HepG2 (cell line): ENCODE measurements around the gene UQCC5. TPM values are rescaled to one million over a fixed set of nuclear protein-coding genes. Genes with fewer than 3 reads are reported as not detected.

ENCODE experiments used
- ATAC-seq: fragments of 200-7000 bp; cut with Tn5 transposase; 3 replicates; pipeline ENCODE4 v1.9.1; 2020; ENCODE audit warnings: mild to moderate bottlenecking, moderate library complexity
- BruUV-seq: library from RNA; stranded (reverse); fragments of 400-500 nt; replicated peaks from 2 replicates; lab custom pipeline; 2021; lab: Mats Ljungman, UMichigan
- CTCF ChIA-PET: fragments of 300-600 bp; formaldehyde crosslinking; extraction: SDS; loops from one replicate; lab custom pipeline; 2021; ENCODE audit warnings: low total read pairs, inconsistent platforms, low intra/inter-chr PET ratio; lab: Yijun Ruan, JAX
- POLR2A ChIA-PET: fragments of 350-600 bp; sonication (Branson Sonifier 250); formaldehyde crosslinking; loops from one replicate; lab custom pipeline; 2020; ENCODE audit warnings: antibody characterized with exemption, inconsistent platforms; lab: Yijun Ruan, JAX
- DNase-seq: peaks from one replicate; pipeline ENCODE4 v3.0.0-alpha.2; 2015; ENCODE audit warnings: low spot score
- FAIRE-seq: peaks from 3 replicates; lab custom pipeline; 2011; peaks lifted over from hg19 to GRCh38; lab: Jason Lieb, UNC
- H2AFZ ChIP-seq: one replicate; pipeline ENCODE4 v1.6.1; 2011; ENCODE audit warnings: low read length, inconsistent platforms
- H3K27ac ChIP-seq: fragments of 300-600 bp; 3 replicates; pipeline ENCODE4 v1.8.0; 2011; ENCODE audit warnings: mixed run types, mild to moderate bottlenecking, mixed read lengths, low read length, inconsistent platforms; ENCODE audit not compliant: insufficient read depth; ENCODE audit errors: extremely low read length
- H3K27me3 ChIP-seq, 2 experiments: fragments of 200-600 bp in 1 of 2; 2 replicates in 1 of 2; 3 replicates in 1 of 2; pipeline versions ENCODE4 v1.6.0 to v1.8.0; 2011; ENCODE audit warnings: low read length in 2 of 2, mild to moderate bottlenecking in 2 of 2, moderate library complexity in 2 of 2, inconsistent platforms in 1 of 2; ENCODE audit not compliant: insufficient read depth in 2 of 2, control insufficient read depth in 1 of 2
- H3K36me3 ChIP-seq, 2 experiments: fragments of 200-600 bp in 1 of 2; replicated peaks in 1 of 2; 2 replicates in 1 of 2; 3 replicates in 1 of 2; pipeline versions ENCODE4 v1.5.1 to v1.8.0; 2011; ENCODE audit warnings: low read length in 2 of 2, inconsistent platforms in 1 of 2; ENCODE audit not compliant: insufficient read depth in 2 of 2, control insufficient read depth in 1 of 2
- H3K4me1 ChIP-seq: 2 replicates; pipeline ENCODE4 v1.5.1; 2012; ENCODE audit warnings: low read length, inconsistent platforms; ENCODE audit not compliant: insufficient read depth
- H3K4me2 ChIP-seq: 2 replicates; pipeline ENCODE4 v1.6.0; 2011; ENCODE audit warnings: low read depth, low read length, inconsistent platforms
- H3K4me3 ChIP-seq, 3 experiments: fragments of 200-600 bp in 1 of 3; sonication (generic), shearing (Covaris generic) in 1 of 3; replicated peaks in 1 of 3; 2 replicates each; pipeline ENCODE4 v1.5.1; 2011 to 2016; ENCODE audit warnings: low read length in 3 of 3, inconsistent platforms in 2 of 3, low read depth in 2 of 3, mild to moderate bottlenecking in 2 of 3, control low read depth in 1 of 3, mixed read lengths in 1 of 3; ENCODE audit not compliant: insufficient read depth in 1 of 3
- H3K79me2 ChIP-seq: one replicate; pipeline ENCODE4 v1.6.1; 2011; ENCODE audit warnings: low read length, inconsistent platforms; ENCODE audit not compliant: insufficient read depth
- H3K9ac ChIP-seq: 2 replicates; pipeline ENCODE4 v1.6.0; 2011; ENCODE audit warnings: mild to moderate bottlenecking, low read depth, low read length, inconsistent platforms; ENCODE audit not compliant: insufficient read depth
- H3K9me3 ChIP-seq: 2 replicates; pipeline ENCODE4 v1.5.1; 2012; ENCODE audit warnings: mild to moderate bottlenecking, low read length
- H4K20me1 ChIP-seq: 2 replicates; pipeline ENCODE4 v1.6.0; 2011; ENCODE audit warnings: inconsistent platforms, mild to moderate bottlenecking, low read length, moderate library complexity; ENCODE audit not compliant: insufficient read depth
- ATRX ChIP-seq: sonication (generic); formaldehyde crosslinking; IDR thresholded peaks from 2 replicates; pipeline ENCODE4 v1.4.0; 2020; ENCODE audit warnings: missing genetic modification reagents, borderline replicate concordance
- GLI4 ChIP-seq: sonication (generic); formaldehyde crosslinking; IDR thresholded peaks from 2 replicates; pipeline ENCODE4 v1.5.1; 2020; ENCODE audit warnings: missing genetic modification reagents, mild to moderate bottlenecking, moderate library complexity, borderline replicate concordance
- KAT2B ChIP-seq: fragments of 150-350 bp; IDR thresholded peaks from 2 replicates; pipeline ENCODE4 v1.6.1; 2014; ENCODE audit warnings: low read depth, low read length, borderline replicate concordance
- KAT8 ChIP-seq: IDR thresholded peaks from 2 replicates; pipeline ENCODE4 v1.6.1; 2016; ENCODE audit warnings: missing genetic modification reagents, missing compliant biosample characterization
- KLF6 ChIP-seq: IDR thresholded peaks from 2 replicates; pipeline ENCODE4 v1.8.0; 2016; ENCODE audit warnings: missing biosample characterization, missing genetic modification reagents
- RAD21 ChIP-seq: fragments of 450-650 bp; formaldehyde crosslinking; IDR thresholded peaks from 2 replicates; pipeline ENCODE4 v1.5.0; 2020; ENCODE audit warnings: mild to moderate bottlenecking
- TCF12 ChIP-seq, 2 experiments: fragments of 450-650 bp in 1 of 2; sonication (generic) in 1 of 2; formaldehyde crosslinking in 1 of 2; IDR thresholded peaks; 2 replicates each; pipeline versions ENCODE4 v1.6.1 to v1.8.0; 2017 to 2022; ENCODE audit warnings: antibody characterized with exemption in 1 of 2, mild to moderate bottlenecking in 1 of 2, missing genetic modification reagents in 1 of 2, moderate library complexity in 1 of 2
- ZFP82 ChIP-seq: sonication (generic); formaldehyde crosslinking; IDR thresholded peaks from 2 replicates; pipeline ENCODE4 v1.5.1; 2020; ENCODE audit warnings: mild to moderate bottlenecking, missing genetic modification reagents, borderline replicate concordance
- ZFYVE20 ChIP-seq: sonication (generic); formaldehyde crosslinking; IDR thresholded peaks from 2 replicates; pipeline ENCODE4 v1.8.0; 2023; ENCODE audit warnings: low read depth, mild to moderate bottlenecking, moderate library complexity, missing genetic modification reagents, borderline replicate concordance
- ZKSCAN1 ChIP-seq: fragments of 150-350 bp; IDR thresholded peaks from 2 replicates; pipeline ENCODE4 v1.6.1; 2014; ENCODE audit warnings: low read length
- ZNF136 ChIP-seq: sonication (generic); formaldehyde crosslinking; IDR thresholded peaks from 2 replicates; pipeline ENCODE4 v1.8.1; 2022; ENCODE audit warnings: low read depth, mild to moderate bottlenecking, moderate library complexity, missing genetic modification reagents
- ZNF276 ChIP-seq: sonication (generic); formaldehyde crosslinking; IDR thresholded peaks from 2 replicates; pipeline ENCODE4 v1.4.0; 2020; ENCODE audit warnings: mild to moderate bottlenecking, low read depth, missing genetic modification reagents
- ZNF549 ChIP-seq: sonication (generic); formaldehyde crosslinking; IDR thresholded peaks from 2 replicates; pipeline ENCODE4 v1.5.0; 2020; ENCODE audit warnings: missing genetic modification reagents
- ZNF580 ChIP-seq: IDR thresholded peaks from 2 replicates; pipeline ENCODE4 v1.6.1; 2016; ENCODE audit warnings: low read depth, borderline replicate concordance
- ZNF674 ChIP-seq: sonication (generic); formaldehyde crosslinking; IDR thresholded peaks from 2 replicates; pipeline ENCODE4 v1.5.0; 2020; ENCODE audit warnings: low read depth, mild to moderate bottlenecking, missing genetic modification reagents
- WGBS: methylation state at CpG from one replicate; pipeline ENCODE4 v1.1.6; 2017; ENCODE audit warnings: low lambda C conversion rate; 5-methylcytosine and 5-hydroxymethylcytosine counted together
- in situ Hi-C: cut with HindIII; loops from 2 replicates; pipeline ENCODE4 v1.10.0; 2017; ENCODE audit warnings: low pct_unique_long_range_greater_than_20kb; ENCODE audit not compliant: extremely low pct_ligation_motif_present
- intact Hi-C: fragments of 100-400 bp; cut with micrococcal nuclease; formaldehyde crosslinking; loops from one replicate; pipeline ENCODE4 v1.10.0; 2022; ENCODE audit not compliant: unreplicated experiment
- polyA plus RNA-seq, 8 experiments: library from polyadenylated mRNA; depleted of rRNA in 3 of 8; stranded (reverse) in 7 of 8; unstranded in 1 of 8; fragments of >200 nt; fragmentation: Illumina TruSeq in 4 of 8; extraction: Trizol in 4 of 8; gene quantifications; 2 replicates each; pipeline versions ENCODE4 v1.2.1 to v1.2.3, GENCODE V29; 2011 to 2016; ENCODE audit warnings: low read depth in 4 of 8, missing spikeins in 1 of 8, mixed read lengths in 1 of 8; ENCODE audit not compliant: insufficient read depth in 1 of 8
- total RNA-seq, 5 experiments: library from RNA; depleted of rRNA; stranded (reverse); fragments of >200 nt; fragmentation: Illumina TruSeq; extraction: Trizol; gene quantifications; 2 replicates each; pipeline ENCODE4 v1.2.3, GENCODE V29; 2016; ENCODE audit warnings: low read depth in 1 of 5
- TF ChIP-seq, protein P1 (sequence below): sonication (generic); formaldehyde crosslinking; conservative IDR thresholded peaks from 2 replicates; pipeline ENCODE4 v1.8.0; 2022; ENCODE audit warnings: missing genetic modification reagents

Gene UQCC5
- total and polyA plus RNA-seq, 2 of the 13 experiments (the other 11 are each of a cell fraction or from before 2014, with no cell fraction given) = 15.4 to 29.5 TPM

- Histone ChIP-seq H3K27ac (no peak overlapping the region), H3K4me1 (no peaks in the 10 kb centered on the region), H3K4me3 (no peak overlapping the region), H3K36me3 (peaks cover 3 to 20% of the 10 kb centered on the region in 2 experiments; a peak in 3 of 5 replicates), H2AFZ (no peak overlapping the region), H3K4me2 (no peak overlapping the region), H3K79me2 (no peaks in the 10 kb centered on the region), H3K9me3 (no peaks in the 10 kb centered on the region), H4K20me1 (no peaks in the 10 kb centered on the region), H3K9ac (no peak overlapping the region)
- WGBS = 100% methylated on average over 2 of the region's 2 CpGs
- FAIRE-seq = no peak
- BruUV-seq = no TSS peak
- ChIA-PET POLR2A (no interaction called here), CTCF (no interaction called here)
- no peak for DNase-seq
- ATAC-seq = no peak
- intact Hi-C loops (no loop called here), in situ Hi-C loops (no loop called here)
- TF ChIP-seq ZNF674 = no peak
- no peak for TF ChIP-seq ZKSCAN1
- TF ChIP-seq, protein P1, sequence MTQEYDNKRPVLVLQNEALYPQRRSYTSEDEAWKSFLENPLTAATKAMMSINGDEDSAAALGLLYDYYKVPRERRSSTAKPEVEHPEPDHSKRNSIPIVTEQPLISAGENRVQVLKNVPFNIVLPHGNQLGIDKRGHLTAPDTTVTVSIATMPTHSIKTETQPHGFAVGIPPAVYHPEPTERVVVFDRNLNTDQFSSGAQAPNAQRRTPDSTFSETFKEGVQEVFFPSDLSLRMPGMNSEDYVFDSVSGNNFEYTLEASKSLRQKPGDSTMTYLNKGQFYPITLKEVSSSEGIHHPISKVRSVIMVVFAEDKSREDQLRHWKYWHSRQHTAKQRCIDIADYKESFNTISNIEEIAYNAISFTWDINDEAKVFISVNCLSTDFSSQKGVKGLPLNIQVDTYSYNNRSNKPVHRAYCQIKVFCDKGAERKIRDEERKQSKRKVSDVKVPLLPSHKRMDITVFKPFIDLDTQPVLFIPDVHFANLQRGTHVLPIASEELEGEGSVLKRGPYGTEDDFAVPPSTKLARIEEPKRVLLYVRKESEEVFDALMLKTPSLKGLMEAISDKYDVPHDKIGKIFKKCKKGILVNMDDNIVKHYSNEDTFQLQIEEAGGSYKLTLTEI (CRISPR knock-in tag) = no peak
- no peak for TF ChIP-seq KAT8 (CRISPR knock-in tag)
- no peak for TF ChIP-seq ZNF549
- no peak for TF ChIP-seq KLF6 (CRISPR knock-in tag)
- no peak for TF ChIP-seq TCF12 (IDR thresholded peaks at IDR 0.05)
- TF ChIP-seq TCF12 (CRISPR knock-in tag; IDR thresholded peaks at IDR 0.05) = no peak
- TF ChIP-seq ZNF276 (CRISPR knock-in tag) = no peak
- TF ChIP-seq ZFP82 (CRISPR knock-in tag) = no peak
- no peak for TF ChIP-seq GLI4 (CRISPR knock-in tag)
- TF ChIP-seq ZFYVE20 (CRISPR knock-in tag) = no peak
- TF ChIP-seq ZNF580 = no peak
- TF ChIP-seq RAD21 (CRISPR knock-in tag) = no peak
- no peak for TF ChIP-seq ATRX (CRISPR knock-in tag)
- TF ChIP-seq ZNF136 (CRISPR knock-in tag) = no peak
- no peak for TF ChIP-seq KAT2B
- TF ChIP-seq, all 625 proteins: peak for 0
- H3K27me3 ChIP-seq = no peaks in the 10 kb centered on the region
Observed at GRCh38 chr3:52568069-52568468, 31.7 kb downstream of the UQCC5 start.
